B cell (primary cell): ENCODE measurements around the gene SLC38A5.

Experiments used
- CTCF ChIP-seq: fragments of 200-600 bp; IDR thresholded peaks from one replicate; pipeline ENCODE4 v1.8.0; 2022; ENCODE audit warnings: antibody characterized with exemption, mild to moderate bottlenecking
- EZH2 ChIP-seq: IDR thresholded peaks from 2 replicates; pipeline ENCODE4 v1.6.1; 2012; ENCODE audit warnings: borderline replicate concordance, low read depth, mild to moderate bottlenecking, moderate library complexity, low read length; ENCODE audit not compliant: insufficient read depth, poor library complexity, severe bottlenecking

- TF ChIP-seq CTCF (no peak), EZH2 (no peak)
These were observed 37.2 kb upstream of the SLC38A5 start for GRCh38 chrX:48507246-48507645.
